Natural killer cell treated with Interleukin-12 subunit alpha and Interleukin-12 subunit beta and Interleukin-15 and Interleukin-18, amount 100 ng/mL, for 72 hours (primary cell): ENCODE measurements around the gene MAP3K7CL. TPM values are rescaled to one million over a fixed set of nuclear protein-coding genes. Genes with fewer than 3 reads are reported as not detected.

Experiments used
- ATAC-seq, 2 donors: fragments of 150-1000 bp; cut with Tn5 transposase in 1 of 2; sonication (Bioruptor Pico), chemical (Tn5 transposase) in 1 of 2; 2 replicates each; pipeline ENCODE4 v1.10.0; 2021
- DNase-seq: peaks from one replicate; pipeline ENCODE4 v3.0.0; 2022; ENCODE audit warnings: low spot score
- H3K27ac Mint-ChIP-seq, 2 donors: 1 replicate in 1 of 2; 2 replicates in 1 of 2; pipeline ENCODE4 v1.8.0; 2022; ENCODE audit warnings: mixed read lengths in 2 of 2, mild to moderate bottlenecking in 1 of 2, moderate library complexity in 1 of 2
- H3K27me3 Mint-ChIP-seq, 2 donors: 1 replicate in 1 of 2; 2 replicates in 1 of 2; pipeline ENCODE4 v1.8.0; 2022; ENCODE audit warnings: mixed read lengths in 2 of 2
- H3K36me3 Mint-ChIP-seq: one replicate; pipeline ENCODE4 v1.8.0; 2022; ENCODE audit warnings: mixed read lengths
- H3K4me1 Mint-ChIP-seq, 2 donors: 1 replicate in 1 of 2; 2 replicates in 1 of 2; pipeline ENCODE4 v1.8.0; 2022; ENCODE audit warnings: low read depth in 2 of 2, mixed read lengths in 2 of 2, mild to moderate bottlenecking in 1 of 2
- H3K4me3 Mint-ChIP-seq: one replicate; pipeline ENCODE4 v1.8.0; 2022; ENCODE audit warnings: mixed read lengths
- H3K9me3 Mint-ChIP-seq: 2 replicates; pipeline ENCODE4 v1.8.0; 2022; ENCODE audit warnings: mixed read lengths
- total RNA-seq, 2 donors: library from RNA; stranded (reverse); gene quantifications; one replicate each; pipeline ENCODE4 v1.2.3, GENCODE V29; 2022

MAP3K7CL gene
- total RNA-seq, 2 donors from 2014 or later = 2.4 to 6.1 TPM

GRCh38 chr21:29221253-29221744, 90.9 kb downstream of the MAP3K7CL start:
- DNase-seq (no peak), ATAC-seq (no peak)
- no peak overlapping the region for H3K27ac Mint-ChIP-seq
- H3K36me3 Mint-ChIP-seq = no peaks in the 10 kb centered on the region
- H3K4me1 Mint-ChIP-seq = peaks cover 3 to 5% of the 10 kb centered on the region in 2 donors
- H3K9me3 Mint-ChIP-seq = no peaks in the 10 kb centered on the region
- H3K4me3 Mint-ChIP-seq = no peak overlapping the region
- H3K27me3 Mint-ChIP-seq = peaks cover 6 to 14% of the 10 kb centered on the region in 2 donors

DNA sequence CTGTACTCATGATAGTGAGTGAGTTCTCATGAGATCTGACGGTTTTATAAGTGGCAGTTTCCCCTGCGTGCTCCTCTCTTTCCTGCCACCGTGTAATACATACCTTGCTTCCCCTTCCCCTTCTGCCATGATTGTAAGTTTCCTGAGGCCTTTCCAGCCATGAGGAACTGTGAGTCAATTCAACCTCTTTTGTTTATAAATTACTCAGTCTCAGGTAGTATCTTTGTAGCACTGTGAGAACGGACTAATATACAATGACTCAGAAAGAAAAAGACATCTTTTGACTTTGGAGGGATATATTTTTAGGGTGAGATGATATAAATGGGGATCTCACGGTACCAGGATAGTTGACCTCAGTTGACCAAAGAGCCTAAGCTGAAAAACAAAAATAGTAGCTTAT, 93.6 kb downstream of the MAP3K7CL start:
- no peak overlapping the region for H3K4me3 Mint-ChIP-seq
- no peaks in the 10 kb centered on the region for H3K36me3 Mint-ChIP-seq
- ATAC-seq = no peak
- no peak for DNase-seq
- H3K4me1 Mint-ChIP-seq = no peaks in the 10 kb centered on the region
- no peaks in the 10 kb centered on the region for H3K9me3 Mint-ChIP-seq
- no peak overlapping the region for H3K27ac Mint-ChIP-seq
- peaks cover 7 to 27% of the 10 kb centered on the region in 2 donors for H3K27me3 Mint-ChIP-seq

Other genes starting within 250 kb of the MAP3K7CL start
- gene LTN1, start 137.8 kb upstream of the MAP3K7CL start, total RNA-seq = 10 to 100 TPM; 32.5 to 43.1 TPM
- gene RWDD2B, start 111.3 kb upstream of the MAP3K7CL start, total RNA-seq = 10 to 100 TPM in 1 of 2 donors, 1 to 10 TPM in 1; 7.5 to 11.0 TPM
- 10 to 100 TPM; 44.5 to 57.5 TPM for gene USP16, start 106.0 kb upstream of the MAP3K7CL start, total RNA-seq
- 100 to 1,000 TPM; 269 to 354 TPM for gene CCT8, start 57.0 kb upstream of the MAP3K7CL start, total RNA-seq
- 10 to 100 TPM; 29.5 to 38.7 TPM for gene BACH1, start 168.3 kb downstream of the MAP3K7CL start, total RNA-seq